HG03139 (cell line): ENCODE measurements around the gene NUDT17.

ENCODE experiments used
- ATAC-seq: cut with Tn5 transposase; IDR thresholded peaks from one replicate; pipeline ENCODE4 v1.9.1; 2021; ENCODE audit not compliant: unreplicated experiment

NUDT17 gene

GRCh38 chr1:145846201-145846612, 777 bp downstream of the NUDT17 start:
- no peak for ATAC-seq

DNA sequence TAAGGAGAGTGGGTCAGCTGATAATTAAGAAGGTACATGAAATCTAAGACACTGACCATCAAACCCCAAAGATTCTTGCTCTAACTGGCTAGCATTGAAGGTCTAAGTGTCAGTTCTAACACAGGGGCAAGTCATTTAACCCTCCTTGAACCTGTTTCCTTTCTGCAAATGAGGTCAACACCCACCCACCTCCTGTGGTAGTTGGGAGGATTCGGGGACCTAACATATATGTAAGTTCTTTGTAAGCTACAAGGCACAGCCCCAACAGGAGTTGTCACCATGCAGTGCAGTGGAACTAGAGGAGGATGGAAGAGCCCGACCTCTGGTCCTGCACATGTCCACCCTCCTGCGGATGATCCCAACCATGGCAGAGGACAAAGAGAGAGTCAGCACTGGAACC, 2.4 kb downstream of the NUDT17 start:
- no peak for ATAC-seq

GRCh38 chr1:145849356-145850160, 4.1 kb downstream of the NUDT17 start:
- no peak for ATAC-seq

- ATAC-seq = no peak
Measured at GRCh38 chr1:145855426-145855948, 10.1 kb downstream of the NUDT17 start.

DNA sequence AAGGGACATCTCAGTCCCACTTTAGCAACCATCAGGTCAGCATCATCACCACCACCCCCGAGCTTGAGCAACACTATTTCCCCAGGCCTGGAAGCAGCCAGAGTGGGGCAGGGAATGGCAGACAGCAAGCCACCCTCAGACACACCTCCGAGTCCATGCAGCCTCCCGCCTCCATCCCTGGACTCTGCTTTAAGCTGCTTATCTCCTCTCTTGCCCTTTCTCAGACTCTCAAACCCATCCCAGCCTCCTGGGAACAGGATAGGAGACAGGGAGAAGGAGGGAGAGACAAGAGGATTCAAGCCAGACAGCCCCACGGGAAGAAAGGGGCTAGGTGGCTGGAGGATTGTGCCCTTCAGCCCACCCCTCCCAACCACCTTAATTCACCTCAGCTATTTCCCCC, 11.7 kb downstream of the NUDT17 start:
- ATAC-seq = no peak

DNA sequence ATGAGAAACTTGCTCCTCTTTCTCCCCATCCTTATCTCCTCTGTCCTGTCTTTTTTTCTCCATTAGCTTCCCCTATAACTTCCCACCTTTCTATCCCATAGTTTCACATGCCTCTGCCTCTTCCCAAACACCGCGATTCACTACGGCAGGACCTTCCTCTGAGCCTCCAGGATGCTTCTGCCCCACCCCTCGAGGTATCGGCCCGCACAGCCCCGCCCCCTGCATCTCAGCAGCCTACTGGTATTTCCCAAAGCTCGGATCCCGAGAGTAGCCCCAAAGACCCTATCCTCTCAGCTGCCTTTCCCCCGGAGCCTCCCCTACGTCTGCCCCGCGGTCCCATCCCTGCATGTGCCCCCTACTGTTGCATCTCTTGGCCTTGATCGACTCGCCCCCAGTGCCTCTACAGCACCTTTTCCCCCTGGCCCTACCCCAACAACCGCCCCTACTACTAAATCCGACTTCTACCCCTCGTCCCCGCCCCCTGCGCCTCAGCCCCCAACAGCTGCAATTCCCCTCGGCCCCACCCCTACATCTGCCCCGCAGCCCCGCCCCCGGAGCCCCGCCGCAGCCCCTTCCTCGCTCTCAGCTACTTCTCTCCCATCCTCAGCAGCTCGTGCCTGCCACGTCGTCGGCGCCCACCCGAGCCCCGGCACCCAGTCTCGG, 12.9 kb downstream of the NUDT17 start:
- ATAC-seq = no peak

DNA sequence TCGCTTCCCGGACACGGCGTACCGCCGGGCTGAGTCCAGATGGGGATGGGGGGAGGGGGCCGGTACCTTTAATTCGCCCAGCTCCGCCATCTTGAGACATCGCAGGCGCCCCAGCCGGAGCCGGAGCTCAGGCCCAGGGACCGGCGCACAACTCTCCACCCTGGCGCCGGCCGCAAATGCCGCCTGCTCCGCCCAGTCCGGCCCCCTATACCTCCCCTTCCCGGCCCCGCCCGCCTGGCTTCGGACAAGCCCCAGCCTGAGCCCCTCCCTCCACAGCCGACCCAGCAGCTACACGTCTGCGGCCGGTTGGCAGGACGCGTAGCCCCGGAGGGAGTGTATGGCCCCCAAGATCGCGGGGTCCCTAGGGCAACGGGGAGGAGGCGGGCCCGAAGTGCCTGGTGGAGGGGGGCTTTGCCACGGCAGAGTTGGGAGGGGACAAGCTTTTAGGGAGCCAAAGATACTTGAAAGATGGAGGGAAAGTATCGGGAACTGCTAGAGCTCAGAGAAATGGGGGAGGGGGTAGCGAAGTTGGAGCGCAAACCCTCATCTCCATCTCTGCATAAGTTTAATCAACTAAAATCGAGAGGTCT, 13.6 kb downstream of the NUDT17 start, which contains the start of gene PIAS3:
Gene PIAS3 (minus strand): TSS at position 181 of the 590 bp plus-strand sequence. CDS start 91 bp downstream, at position 90.
- peak; percentile 87 for ATAC-seq

DNA sequence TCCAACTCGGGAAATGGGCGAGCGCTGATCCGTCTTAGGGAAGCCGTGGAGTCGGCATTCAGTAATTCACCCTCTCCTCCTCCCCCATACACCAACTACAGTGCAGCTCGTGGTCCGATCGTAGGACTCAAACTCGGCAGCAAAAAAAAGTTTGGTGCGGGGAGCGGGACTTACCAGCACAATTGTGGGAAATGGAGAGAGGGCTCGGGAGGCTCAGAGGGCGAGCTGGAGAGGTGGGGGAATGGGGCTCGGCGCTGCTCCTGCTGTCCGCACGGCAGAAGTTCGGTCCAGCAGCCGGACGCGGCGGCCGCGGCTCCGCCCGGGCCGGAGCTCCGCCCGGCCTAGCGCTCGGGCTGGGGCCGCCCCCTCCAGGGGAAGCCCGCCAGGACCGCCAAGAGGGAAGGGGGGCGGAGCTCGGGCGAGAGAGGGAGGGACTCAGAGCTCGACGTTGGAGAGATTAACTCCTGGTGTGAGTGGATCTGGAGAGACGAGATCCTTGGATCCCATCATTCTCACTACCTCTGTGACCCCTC, 14.1 kb downstream of the NUDT17 start:
- ATAC-seq = peak; percentile 60

DNA sequence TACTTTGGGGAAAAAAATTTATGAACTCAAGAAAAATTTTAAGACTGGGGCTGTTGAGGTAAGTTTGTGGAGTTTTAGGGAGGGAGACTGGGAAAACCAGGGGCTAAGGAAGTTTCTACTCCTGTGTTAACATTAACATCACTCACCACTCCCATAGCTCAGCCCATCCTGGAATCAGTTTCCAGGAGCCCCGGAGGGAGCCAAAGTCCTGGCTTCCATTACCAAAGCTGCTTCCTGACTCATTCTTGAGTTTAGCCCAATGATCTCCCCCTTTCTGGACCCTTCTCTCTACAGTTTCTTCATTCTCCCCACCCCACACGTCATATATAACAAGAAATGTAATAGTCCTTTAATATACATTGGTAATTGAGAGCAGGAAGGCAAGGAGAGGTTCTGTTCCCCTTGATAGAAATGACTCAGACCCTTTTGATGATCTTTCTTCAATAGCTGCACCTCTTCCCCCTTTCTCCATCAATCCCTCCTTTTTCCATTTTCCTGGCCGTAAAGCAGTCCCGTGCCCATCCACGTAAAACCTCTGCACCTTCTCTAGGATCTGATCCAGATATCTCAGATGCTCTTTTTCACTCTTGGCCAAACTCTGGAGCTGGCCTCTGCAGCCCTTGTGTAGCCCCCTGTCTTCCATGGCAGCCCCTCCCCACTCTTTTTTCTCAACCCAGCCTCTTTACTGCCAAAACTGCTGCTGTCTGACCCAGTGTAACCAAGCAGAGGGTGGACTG, 18.0 kb downstream of the NUDT17 start:
- ATAC-seq = no peak

DNA sequence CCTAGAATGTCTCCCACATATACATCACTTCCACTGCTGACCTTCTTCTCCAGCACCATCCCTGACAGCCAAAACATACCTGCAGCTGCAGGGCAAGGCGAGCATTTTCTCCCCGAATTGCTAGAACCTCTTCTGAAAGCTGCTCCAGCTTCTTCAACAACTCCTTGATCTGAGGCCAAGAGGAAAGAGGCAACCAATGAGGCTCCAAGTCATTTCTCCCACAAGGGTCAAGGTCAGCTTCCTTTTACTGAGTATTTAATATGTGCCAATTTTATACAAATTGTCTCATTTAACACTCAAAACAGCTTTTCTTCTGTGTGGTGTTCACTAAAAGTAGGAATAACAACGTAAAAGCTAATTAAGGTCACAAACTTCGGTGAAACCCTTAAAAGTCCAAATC, 22.8 kb downstream of the NUDT17 start:
- no peak for ATAC-seq

- ATAC-seq = no peak
Measured at GRCh38 chr1:145871994-145872924, 26.8 kb downstream of the NUDT17 start.

DNA sequence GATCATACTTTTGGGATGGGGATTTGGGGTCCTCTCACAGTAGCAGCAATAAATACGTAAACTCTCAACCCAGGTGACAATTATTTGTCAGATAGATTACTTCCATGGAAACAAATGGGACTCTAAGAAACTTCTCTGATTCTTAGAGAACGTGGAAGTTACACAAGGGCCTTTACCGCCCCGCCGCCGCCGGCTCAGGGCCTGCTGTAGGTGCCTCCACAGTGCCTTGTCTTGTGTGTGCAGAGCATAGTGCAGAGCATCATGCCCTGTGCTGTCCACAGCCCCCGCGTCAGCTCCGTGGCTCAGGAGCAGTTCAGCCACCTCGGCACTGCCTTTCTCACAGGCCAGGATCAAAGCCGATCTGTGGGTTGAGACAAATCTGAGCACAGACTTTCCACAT, 29.2 kb downstream of the NUDT17 start:
- ATAC-seq = no peak

DNA sequence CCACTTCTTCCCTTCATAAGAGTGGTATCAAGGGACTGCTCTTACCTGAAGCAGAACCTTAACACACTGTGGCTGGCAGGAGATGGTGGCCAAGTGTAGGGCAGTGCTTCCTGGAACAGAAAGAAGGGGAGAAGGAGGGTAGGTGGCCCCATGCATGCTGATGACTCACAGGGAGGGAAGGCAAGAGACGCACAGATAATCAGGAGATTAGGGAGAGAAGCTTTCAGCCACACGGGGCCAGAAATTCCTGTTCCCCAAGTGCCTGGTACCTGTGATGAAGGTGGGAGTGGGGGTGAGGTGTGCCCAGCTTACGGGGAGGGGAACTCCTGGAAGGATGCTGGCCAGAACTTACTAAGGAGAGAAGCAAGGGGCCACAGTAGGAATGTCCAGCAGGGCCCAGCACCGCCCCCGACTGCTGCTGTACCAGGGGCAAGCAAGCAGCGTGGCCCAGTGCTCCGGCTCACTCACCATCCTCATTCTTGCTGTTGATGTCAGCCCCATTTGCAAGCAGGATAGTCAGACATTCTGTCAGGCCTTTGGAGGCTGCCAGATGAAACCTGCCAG, 32.6 kb downstream of the NUDT17 start:
- ATAC-seq = no peak

DNA sequence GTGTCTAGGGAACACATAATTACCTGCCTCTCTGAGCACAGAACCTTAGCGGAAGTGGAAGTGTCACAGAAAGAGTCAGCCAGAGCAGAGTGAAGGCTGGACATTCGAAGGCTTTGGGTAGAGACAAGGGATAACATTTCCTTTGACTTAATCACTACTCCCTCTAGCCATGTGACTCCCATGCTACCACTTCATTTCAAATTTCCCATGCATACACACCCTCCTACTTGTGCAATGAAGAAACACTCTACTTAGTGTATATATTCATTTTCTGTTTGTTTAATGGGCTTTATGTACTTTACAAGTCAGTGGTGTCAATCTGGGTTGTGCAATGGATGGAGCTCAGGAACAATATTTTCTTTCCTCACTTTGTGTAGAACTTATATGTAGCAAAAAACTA, 33.3 kb downstream of the NUDT17 start:
- ATAC-seq = no peak

DNA sequence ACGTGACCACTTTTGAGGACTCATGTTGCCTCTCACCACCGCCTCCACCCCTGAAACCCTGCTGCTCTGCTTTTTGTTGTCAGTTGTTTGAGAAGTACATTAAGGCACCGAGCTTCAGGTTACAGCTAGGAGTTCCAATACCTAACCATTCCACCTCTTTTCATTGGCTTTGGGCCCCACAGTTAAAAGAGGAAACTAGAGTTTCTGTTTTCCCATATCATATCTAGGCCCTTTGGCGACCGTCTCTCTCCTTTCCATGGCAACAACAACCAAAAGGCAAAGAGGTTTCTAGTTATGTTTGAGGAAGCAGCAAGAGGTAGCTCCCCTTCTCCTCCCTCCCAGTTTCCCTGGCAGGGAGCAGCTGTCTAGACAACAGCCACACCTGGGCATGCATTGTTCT, 34.3 kb downstream of the NUDT17 start:
- no peak for ATAC-seq

- ATAC-seq = no peak
Measured at GRCh38 chr1:145884675-145885074, 39.2 kb downstream of the NUDT17 start.

DNA sequence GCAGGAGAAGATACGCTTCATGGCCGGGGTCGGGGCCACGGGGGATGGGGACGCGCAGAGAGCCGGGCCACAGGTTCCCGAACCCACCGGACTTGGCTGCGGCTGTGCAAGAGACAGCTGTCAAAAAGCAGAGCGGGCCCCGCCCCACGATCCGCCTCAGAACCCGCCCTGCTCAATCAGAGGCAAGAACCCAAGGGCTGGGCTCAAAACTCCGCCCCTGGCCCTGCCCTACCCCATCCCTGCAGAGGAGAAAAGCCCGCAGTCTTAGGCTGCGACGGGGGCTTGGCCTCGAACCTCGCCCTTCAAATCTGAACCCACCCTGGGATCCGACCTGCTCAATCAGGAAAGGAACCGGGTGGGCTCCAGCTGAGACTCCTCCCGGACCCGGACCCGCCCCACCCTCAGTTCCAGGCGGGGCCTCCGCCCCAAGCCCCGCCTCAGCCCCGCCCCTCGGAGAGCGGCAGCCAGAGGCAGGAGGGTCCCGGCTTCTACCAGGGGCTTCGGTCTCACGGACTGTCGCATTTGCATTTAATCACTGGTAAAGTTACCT, 40.4 kb downstream of the NUDT17 start, which contains the start of gene ANKRD35:
Gene ANKRD35 (minus strand): TSS at position 129 of the 550 bp plus-strand sequence. CDS start 108 bp downstream, at position 21.
- peak; percentile 96 for ATAC-seq

DNA sequence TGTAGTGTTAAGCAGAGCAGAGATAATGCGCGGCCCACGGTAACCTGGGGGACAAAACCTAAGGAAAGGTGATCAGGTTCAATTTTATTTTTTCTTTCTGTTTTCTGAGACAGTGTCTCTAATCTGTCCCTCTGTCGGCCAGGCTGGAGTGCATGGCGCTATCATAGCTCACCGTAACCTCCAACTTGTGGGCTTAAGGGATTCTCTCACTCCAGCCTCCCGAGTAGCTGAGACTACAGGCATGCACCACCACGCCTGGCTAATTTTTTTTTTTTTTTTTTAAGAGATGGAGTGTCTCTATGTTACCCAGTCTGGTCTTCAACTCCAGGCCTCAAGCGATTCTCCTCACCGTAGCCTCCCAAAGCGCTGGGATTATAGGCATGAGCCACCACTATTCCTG, 41.0 kb downstream of the NUDT17 start:
- ATAC-seq = no peak

GRCh38 chr1:145886816-145887215, 41.4 kb downstream of the NUDT17 start:
- ATAC-seq = no peak
